ENCODE data around the gene IL2RA.

- TF ChIP-seq CTCF (optimal IDR thresholded peaks at IDR 0.05 in 1 of 3, IDR thresholded peaks at IDR 0.05 in 1 of 3, conservative IDR thresholded peaks at IDR 0.05 in 1 of 3; ENCODE audit: extremely low read depth in 1 of 3, insufficient read depth in 2 of 3, low read length in 3 of 3) (peak in 1 of 3 experiments; percentile 34), EZH2 (IDR thresholded peaks at IDR 0.05; ENCODE audit: low read length) (no peak)
These were observed 11.2 kb downstream of the IL2RA start for GRCh38 chr10:6050801-6051445.
